HG02642 (cell line): ENCODE data around the gene WDR1.
"Not testable (repeated sequence)": the region's sequence is repeated elsewhere in the genome, so short reads cannot be mapped to it uniquely, and the experiment has no call there.

ENCODE experiments used
- ATAC-seq: cut with Tn5 transposase; IDR thresholded peaks from one replicate; pipeline ENCODE4 v1.9.1; 2021; ENCODE audit warnings: mild to moderate bottlenecking; ENCODE audit not compliant: unreplicated experiment, poor library complexity

The WDR1 gene

DNA sequence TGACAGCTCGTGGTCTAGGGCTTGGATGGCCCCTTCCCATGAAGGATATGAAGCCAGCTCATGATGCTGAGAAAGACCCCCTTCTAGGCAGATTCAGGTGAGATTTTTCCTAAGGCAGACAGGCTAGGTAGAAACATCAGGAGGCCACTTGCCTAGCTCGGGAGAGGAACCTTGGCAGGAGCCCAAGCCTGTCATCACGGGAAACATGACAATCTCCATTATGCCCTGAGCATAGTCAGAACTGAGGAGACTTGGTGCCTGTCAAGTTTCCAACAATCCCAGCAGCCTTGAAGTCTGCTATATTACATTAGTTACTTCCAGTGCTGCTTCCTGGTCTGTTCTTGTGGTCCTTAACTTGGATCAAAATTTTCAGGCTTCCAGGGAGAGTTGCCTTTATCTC lies 18.7 kb upstream of the WDR1 start:
- ATAC-seq = no peak

GRCh38 chr4:10134141-10134540 lies 17.5 kb upstream of the WDR1 start:
- ATAC-seq = no peak

- ATAC-seq = no peak
Observed at GRCh38 chr4:10131202-10131601, 14.6 kb upstream of the WDR1 start.

DNA sequence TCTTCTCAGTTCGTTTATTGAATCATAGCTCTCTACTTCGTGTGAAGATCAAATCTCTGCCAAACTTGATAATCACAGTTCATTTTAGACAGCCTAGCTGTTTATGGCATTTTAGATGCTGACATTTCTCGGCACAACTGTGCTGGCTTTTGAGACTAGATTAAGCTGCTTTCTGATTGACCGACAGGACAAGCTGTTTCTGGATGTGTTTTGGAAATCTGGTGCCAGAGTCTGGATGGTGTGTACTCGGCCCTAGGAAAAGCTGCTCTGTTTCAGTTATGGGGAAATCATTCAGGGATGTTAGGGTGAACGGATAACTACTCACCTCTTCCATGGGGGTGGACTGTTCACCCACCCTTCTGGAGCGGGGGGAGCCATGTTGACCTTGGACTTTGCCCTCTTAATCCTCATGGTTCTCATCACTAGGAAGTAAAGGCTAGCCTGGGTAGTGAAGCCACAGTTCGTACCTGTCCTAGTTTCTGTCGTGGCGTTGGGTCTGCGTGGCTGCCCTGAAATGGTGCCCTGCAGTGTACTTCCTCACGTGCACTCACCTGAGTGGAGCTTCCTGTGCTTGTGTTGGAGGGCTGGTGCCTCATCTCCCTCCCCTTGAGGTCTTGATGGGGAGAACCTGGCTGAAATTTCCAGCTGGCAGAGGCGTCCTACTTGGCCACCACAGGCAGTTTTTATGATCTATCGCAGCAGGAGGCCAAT lies 13.7 kb upstream of the WDR1 start:
- ATAC-seq = no peak

DNA sequence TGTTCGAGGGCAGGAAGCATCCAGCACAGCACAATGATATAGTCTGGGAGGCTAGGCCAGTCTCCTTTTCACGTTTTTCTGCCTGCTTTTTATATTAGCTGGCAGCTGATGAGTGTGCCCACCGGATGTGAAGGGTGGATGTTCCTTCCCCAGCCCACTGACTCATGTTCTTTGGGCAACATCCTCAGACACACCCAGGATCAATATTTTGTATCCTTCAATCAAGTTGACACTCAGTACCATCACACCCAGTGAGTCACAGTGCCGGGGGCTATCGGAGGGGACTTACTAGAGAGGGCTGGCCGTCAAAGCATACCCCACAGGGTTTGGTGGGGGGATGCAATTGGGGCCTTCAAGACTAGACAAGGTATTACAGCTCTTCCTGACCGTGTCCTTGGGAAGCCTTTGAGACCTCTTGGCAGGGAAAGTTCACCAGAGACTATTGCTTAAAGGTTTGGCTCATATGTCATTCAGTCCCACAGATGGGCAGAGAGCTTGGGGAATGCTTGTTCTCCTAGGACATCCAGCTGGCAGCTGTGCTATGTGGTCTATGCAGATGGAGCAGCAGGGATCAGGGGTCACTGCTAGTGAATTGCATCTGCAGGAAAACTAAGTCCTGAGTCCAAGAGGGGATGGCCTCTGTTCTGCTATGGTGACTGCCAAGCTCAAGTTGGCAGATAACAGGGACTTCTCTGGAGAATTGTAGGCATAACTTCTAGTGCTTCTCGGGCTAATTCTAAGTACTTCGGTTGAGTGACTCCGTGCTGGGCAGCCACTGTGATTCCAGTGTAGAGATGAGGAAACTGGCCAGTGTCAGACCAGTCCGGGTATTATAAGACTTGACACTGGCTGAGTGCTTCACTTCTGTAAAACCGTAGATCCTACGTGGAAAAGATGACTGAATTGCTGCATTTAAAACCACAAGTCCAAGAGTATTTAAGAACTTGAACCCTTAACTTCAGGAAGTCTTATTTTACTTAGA lies 12.9 kb upstream of the WDR1 start:
- no peak for ATAC-seq

- no peak for ATAC-seq
Observed at GRCh38 chr4:10128761-10129160, 12.2 kb upstream of the WDR1 start.

- not testable (repeated sequence) for ATAC-seq
Observed at GRCh38 chr4:10127531-10127930, 10.9 kb upstream of the WDR1 start.

DNA sequence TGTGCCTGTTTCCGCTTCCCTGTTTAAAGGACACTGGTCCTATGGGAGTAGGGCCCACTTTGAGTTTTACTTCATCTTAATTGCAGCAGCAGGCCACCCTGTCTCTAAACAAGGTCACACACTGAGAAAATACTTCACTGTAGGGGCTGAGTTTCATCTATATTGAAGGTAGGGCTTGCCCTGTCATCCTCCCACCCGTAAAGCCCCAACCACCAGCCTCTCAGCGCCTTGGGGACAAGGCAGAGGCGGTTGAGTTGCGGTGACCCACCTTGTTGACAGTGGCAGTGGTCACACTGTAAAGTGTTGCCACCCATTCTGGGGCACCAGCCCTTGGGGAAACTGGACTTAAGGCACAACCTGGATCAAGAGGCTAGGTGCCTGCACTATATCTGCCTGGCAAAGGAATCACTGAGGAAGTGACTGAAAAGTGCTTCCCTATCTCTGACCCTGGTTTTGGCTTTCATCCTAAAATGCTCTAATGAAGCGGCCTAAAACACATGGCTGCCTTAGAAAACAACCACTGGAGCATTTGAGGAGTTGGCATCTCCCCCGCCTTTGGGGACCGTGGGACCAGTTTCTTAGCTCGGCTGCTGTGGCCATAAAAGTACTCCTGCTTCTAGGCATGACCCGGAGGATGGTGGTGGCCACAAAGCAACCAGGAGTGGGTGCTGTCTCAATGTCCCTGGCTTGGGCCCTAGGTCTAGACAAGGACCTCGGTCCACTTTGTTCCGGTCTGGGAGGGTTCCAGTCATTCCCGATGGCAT lies 7.8 kb upstream of the WDR1 start:
- no peak for ATAC-seq

GRCh38 chr4:10123227-10124101 lies 6.9 kb upstream of the WDR1 start:
- ATAC-seq = no peak

- no peak for ATAC-seq
Observed at GRCh38 chr4:10122236-10122932, 5.8 kb upstream of the WDR1 start.

GRCh38 chr4:10121568-10122208 lies 5.1 kb upstream of the WDR1 start:
- no peak for ATAC-seq

GRCh38 chr4:10120943-10121567 lies 4.5 kb upstream of the WDR1 start:
- no peak for ATAC-seq

DNA sequence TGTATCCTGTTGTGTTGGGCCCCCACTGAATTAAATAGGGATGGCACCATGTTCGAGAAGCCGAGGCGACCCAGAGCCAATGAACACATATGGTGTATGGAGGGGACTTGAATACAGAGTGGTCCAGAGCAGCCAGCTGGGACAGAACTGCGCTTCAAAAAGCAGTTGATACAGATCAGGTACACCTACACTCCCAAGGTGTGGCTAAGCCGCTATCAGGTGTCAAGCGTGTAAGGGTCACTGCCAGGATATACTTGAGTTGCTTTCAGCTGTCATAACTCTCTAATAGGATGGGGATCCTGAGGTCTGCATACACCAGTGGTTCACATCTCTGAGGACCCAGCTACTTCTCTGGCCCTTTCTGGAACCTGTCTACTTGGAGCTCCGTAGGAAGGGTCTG lies 3.2 kb upstream of the WDR1 start:
- no peak for ATAC-seq

DNA sequence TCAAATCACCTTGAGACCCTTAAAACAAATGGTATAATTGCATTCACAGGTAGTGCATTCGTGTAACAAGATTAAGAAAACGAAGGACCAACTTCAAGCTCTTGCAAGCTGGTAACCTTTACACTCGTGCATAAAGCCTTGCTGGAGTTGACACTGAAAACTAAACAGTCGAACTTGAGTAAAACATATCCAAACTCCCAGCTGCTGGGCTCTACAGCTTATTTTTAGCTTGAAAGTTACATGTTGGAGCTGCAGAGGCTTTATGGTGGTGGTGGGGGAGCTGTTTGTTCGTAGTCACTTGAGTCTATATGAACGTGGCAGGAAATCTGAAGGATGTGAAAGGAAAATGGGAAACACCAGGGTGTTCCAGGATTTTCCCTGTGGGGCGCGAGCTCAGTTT lies 2.7 kb upstream of the WDR1 start:
- no peak for ATAC-seq

DNA sequence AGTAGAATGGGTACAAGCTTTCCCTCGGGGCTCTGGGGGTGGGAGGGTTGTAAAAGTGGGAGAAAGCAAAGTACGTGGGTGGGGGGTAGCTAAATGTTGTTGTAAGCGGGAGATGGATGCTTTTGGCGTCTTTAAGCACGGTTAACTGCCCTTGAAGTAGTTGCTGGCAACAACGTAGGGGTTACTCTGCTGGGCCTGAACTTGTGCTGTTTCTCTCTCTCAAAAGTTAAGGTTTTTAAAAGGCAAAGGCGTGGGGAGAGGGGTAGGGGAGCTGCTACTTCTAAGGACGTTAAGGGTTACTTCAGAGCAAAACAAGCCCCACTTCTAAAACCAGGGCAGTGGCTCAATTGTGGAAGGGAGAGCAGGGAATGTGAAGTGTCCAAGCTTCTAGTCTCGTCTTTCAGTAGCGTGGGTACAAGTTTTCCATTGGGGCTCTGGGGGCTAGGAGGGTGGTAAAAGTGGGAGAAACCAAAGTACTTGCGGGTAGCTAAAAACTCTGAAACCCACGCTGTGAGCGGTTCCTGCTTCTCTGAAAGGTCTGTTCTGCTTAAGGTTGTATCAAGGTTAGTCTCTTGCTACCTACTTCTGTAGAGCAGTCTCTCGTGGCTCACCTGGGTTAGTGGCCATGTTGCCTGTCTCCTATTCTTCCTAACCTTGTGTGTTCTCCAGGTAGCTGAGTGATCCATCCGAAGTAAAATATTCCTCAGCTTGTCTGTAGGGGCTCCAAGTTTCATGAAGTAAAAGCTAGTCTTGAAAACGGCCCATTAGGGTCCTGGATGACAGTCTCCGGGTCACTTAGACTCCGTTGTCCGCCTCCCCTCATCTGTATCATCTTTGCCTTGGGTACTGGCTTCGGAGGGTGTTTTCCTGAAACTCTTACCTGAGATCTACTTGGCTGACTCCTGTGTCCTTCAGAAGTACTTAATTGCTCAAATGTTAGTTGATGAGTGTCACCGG lies 1.7 kb upstream of the WDR1 start:
- ATAC-seq = no peak

- peak; percentile 11 for ATAC-seq
Observed at GRCh38 chr4:10117359-10118047, 904 bp upstream of the WDR1 start.
